Kidney epithelial cell (primary cell): ENCODE data around the gene TMEM121B. TPM values are rescaled to one million over a fixed set of nuclear protein-coding genes. Genes with fewer than 3 reads are reported as not detected.

Source experiments
- DNase-seq: peaks from one replicate; pipeline ENCODE4 v3.0.0-alpha.2; 2010; ENCODE audit warnings: low read depth
- H3K27me3 ChIP-seq: 2 replicates; pipeline ENCODE4 v1.6.0; 2011; ENCODE audit warnings: low read length; ENCODE audit not compliant: control insufficient read depth, insufficient read depth
- H3K36me3 ChIP-seq: 2 replicates; pipeline ENCODE4 v1.5.1; 2011; ENCODE audit warnings: low read length; ENCODE audit not compliant: control insufficient read depth, insufficient read depth
- H3K4me3 ChIP-seq: 2 replicates; pipeline ENCODE4 v1.5.1; 2011; ENCODE audit warnings: low read depth, mild to moderate bottlenecking, control low read depth, low read length
- total RNA-seq: library from RNA; depleted of rRNA; stranded (reverse); fragments of >200 nt; gene quantifications from 2 replicates; pipeline ENCODE4 v1.2.3, GENCODE V29; 2015
- TF ChIP-seq, protein P1 (sequence below): IDR thresholded peaks from 2 replicates; pipeline ENCODE4 v1.5.1; 2011; ENCODE audit warnings: mild to moderate bottlenecking, moderate library complexity, low read length, control low read depth, inconsistent platforms; ENCODE audit not compliant: insufficient read depth, poor library complexity, severe bottlenecking

TMEM121B gene
- total RNA-seq: 1.5 and 2.5 TPM in 2 replicates

DNA sequence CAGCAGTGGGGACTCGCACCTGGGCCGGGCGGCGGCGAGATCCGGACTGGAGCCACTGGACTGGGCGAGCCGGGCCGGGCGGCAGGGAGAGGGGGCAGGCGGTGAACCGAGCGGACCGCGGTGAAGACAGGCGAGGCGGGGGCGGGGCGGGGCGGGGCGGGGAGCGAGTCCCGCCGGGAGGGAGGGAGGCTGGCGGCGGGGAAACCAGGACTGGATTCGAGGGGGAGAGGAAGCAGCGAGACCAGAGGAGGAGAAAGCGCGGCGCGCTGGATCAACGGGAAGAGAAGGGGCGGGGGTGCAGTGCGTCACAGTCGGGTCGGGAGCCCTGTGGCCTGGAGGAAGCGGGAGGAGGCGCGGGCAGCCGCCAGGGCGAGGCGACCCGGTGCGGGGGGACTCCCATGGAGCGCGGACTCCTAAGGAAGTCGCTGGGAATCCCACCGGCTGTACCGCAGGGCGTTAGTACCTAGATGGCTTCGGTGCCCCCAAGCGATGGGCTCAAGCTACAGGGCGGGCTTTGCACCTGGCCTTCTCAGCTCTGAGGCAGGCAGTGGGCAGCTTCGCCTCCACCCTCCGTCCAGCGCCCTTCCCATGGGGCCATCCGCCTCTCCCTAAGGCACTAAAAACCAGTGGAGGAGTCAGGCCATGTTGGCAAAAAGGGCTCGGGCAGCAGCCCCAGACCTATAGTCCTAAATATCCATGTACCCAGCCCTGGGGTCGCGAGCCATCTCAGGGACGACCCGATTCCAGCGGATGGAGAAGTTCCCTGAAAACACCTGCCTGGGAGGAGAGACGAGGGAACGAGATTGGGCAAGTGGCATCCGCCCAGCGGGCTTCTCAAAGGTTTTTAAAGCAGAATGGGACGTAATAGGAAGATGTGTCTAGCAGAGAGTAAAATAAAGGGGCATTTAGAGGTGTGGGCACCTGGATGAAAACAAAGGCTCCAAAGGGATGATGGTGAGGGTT, at the start of gene TMEM121B:
TSS of gene TMEM121B (minus strand) at position 128 of the 963 bp plus-strand sequence. CDS start 233 bp downstream, outside the sequence.
- peaks cover 26% of the 10 kb centered on the region for H3K27me3 ChIP-seq
- TF ChIP-seq, protein P1, sequence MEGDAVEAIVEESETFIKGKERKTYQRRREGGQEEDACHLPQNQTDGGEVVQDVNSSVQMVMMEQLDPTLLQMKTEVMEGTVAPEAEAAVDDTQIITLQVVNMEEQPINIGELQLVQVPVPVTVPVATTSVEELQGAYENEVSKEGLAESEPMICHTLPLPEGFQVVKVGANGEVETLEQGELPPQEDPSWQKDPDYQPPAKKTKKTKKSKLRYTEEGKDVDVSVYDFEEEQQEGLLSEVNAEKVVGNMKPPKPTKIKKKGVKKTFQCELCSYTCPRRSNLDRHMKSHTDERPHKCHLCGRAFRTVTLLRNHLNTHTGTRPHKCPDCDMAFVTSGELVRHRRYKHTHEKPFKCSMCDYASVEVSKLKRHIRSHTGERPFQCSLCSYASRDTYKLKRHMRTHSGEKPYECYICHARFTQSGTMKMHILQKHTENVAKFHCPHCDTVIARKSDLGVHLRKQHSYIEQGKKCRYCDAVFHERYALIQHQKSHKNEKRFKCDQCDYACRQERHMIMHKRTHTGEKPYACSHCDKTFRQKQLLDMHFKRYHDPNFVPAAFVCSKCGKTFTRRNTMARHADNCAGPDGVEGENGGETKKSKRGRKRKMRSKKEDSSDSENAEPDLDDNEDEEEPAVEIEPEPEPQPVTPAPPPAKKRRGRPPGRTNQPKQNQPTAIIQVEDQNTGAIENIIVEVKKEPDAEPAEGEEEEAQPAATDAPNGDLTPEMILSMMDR: no peak
- no peaks in the 10 kb centered on the region for H3K36me3 ChIP-seq
- no peak for DNase-seq
- peak within 1 kb of the TSS; percentile 45 for H3K4me3 ChIP-seq

DNA sequence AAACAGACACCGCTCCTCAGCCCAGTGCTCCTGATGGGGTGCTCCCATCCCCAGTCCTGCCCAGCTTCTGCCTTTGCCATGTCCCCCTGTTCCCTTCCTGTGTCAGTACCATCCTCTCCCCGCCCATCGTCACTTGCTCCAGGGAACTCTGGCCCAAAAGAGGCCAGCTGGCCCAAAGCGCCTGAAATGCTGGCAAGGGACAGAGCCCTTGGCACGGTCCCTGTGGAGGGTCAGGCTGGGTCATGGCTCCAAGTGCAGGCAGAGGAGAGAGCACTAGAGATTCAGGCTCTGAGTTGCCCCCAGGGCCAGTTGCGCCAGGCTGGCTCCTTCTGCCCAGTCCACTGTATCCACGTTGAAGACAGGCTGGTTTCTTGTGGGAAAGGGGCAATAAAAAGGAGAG, 46.3 kb upstream of the TMEM121B start:
- DNase-seq: no peak
- Histone ChIP-seq H3K27me3 (peaks cover 2% of the 10 kb centered on the region), H3K4me3 (no peak overlapping the region), H3K36me3 (no peaks in the 10 kb centered on the region)
- TF ChIP-seq, protein P1: no peak

DNA sequence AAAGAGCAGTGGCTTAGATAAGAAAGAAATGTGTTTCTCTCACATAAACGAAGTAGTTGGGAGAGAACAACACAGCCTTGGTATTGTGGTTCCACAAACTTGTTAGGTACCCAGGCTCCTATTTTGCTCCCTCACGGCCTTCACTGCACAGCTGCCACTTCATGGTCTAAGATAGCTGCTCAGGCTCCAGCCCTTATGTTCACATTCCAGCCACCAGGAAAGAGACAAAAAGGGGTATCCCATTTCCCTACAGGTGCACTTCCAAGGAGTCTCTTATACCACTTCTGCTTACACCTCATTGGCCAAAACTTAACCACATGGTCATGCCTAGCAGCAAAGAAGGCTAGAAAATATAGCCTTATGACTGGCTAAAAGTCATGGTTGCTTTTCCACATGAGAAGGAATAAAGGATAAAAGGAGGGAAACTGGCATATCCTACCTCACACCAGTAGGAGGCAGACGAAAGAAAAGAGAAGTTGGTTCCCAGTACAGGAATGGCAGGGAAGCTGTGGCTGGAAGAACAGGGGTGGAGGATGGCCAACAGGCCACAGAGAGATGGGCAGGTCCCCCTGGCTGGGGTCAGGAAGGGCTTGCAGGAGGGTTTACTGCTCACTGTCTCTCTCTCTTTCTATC, 43.3 kb upstream of the TMEM121B start:
- H3K36me3 ChIP-seq: no peaks in the 10 kb centered on the region
- peaks cover 2% of the 10 kb centered on the region for H3K27me3 ChIP-seq
- H3K4me3 ChIP-seq: no peak overlapping the region
- TF ChIP-seq, protein P1: peak; percentile 28
- DNase-seq: no peak

DNA sequence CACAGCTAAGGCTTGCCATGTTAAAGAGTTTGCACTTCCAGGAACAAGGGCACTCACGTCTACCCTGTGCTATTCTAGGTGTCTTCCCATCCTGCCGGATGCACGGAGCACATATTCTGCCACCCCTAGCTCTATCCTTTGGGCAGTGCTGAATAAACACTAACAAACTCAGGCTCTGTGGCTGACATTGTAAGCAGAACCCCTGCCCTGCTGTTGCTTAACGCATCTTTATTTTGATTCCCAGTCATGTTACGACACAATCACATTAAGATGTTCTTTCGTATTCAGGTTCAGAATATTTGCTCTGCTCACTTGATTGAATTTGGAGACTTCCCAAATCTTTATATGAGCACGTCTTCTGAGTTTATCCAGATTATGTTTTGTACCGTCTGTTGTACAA, 41.6 kb upstream of the TMEM121B start:
- TF ChIP-seq, protein P1: no peak
- no peak for DNase-seq
- H3K36me3 ChIP-seq: no peaks in the 10 kb centered on the region
- H3K4me3 ChIP-seq: no peak overlapping the region
- H3K27me3 ChIP-seq: no peaks in the 10 kb centered on the region

DNA sequence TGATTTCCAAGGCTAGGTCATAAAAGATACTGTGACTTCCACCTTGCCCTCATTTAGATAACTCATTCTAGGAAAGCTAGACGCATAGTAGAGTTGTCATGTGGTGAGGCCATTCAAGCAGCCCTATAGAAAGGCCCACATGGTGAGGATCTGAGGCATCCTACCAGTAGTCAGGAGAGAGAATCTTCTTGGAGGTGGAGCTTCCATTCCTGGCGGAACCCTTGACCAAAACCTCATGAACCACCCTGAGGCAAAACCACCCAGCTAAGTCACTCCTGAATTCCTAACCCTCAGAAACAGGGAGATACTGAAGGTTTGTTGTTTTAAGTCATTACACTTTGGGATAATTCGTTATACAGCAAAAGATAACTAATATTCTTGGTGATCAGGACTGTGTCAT, 40.8 kb upstream of the TMEM121B start:
- Histone ChIP-seq H3K27me3 (no peaks in the 10 kb centered on the region), H3K36me3 (no peaks in the 10 kb centered on the region), H3K4me3 (no peak overlapping the region)
- no peak for DNase-seq
- TF ChIP-seq, protein P1: no peak
